ENCODE data around the gene PLCD1. TPM values are rescaled to one million over a fixed set of nuclear protein-coding genes. Genes with fewer than 3 reads are reported as not detected.

PLCD1 gene
- total RNA-seq, 1 donor from 2014 or later, result 16.7 TPM

GRCh38 chr3:38030126-38031021, 932 bp upstream of the PLCD1 start:
- Mint-ChIP-seq H3K27me3 (ENCODE audit: low read depth, unreplicated experiment) (peaks cover 28% of the 10 kb centered on the region), H3K36me3 (ENCODE audit: low read depth, unreplicated experiment) (no peaks in the 10 kb centered on the region), H3K27ac (ENCODE audit: unreplicated experiment) (no peak overlapping the region), H3K4me1 (ENCODE audit: low read depth, unreplicated experiment) (peaks cover 5% of the 10 kb centered on the region), H3K4me3 (ENCODE audit: unreplicated experiment) (peak overlapping the region; percentile 54), H3K9me3 (ENCODE audit: unreplicated experiment) (no peaks in the 10 kb centered on the region)
- Histone ChIP-seq H3K36me3 (ENCODE audit: insufficient read depth, low read length) (no peaks in the 10 kb centered on the region), H3K79me2 (ENCODE audit: insufficient read depth, low read length) (no peaks in the 10 kb centered on the region), H3K9me3 (ENCODE audit: insufficient read depth, low read depth, low read length) (no peaks in the 10 kb centered on the region), H4K20me1 (ENCODE audit: insufficient read depth, low read length) (peaks cover 7% of the 10 kb centered on the region), H3K4me1 (ENCODE audit: insufficient read depth, low read length) (peaks cover 12% of the 10 kb centered on the region), H2AFZ (ENCODE audit: low read depth, low read length) (peak overlapping the region; percentile 91), H3K27ac (ENCODE audit: low read depth, low read length) (no peak overlapping the region), H3K4me2 (ENCODE audit: low read length) (peak overlapping the region; percentile 88), H3K9ac (ENCODE audit: low read length) (peak overlapping the region; percentile 80), H3K27me3 (ENCODE audit: insufficient read depth, low read length) (no peaks in the 10 kb centered on the region), H3K4me3 (ENCODE audit: insufficient read depth, low read depth, low read length) (peak overlapping the region; percentile 57)
- FAIRE-seq (no peak), DNase-seq (ENCODE audit: low read depth) (no peak)
- TF ChIP-seq EZH2 (IDR thresholded peaks at IDR 0.05; ENCODE audit: insufficient read depth, low read length), result no peak
- TF ChIP-seq CTCF (IDR thresholded peaks at IDR 0.05; ENCODE audit: insufficient read depth, low read depth, low read length), result no peak

- Mint-ChIP-seq H3K9me3 (ENCODE audit: unreplicated experiment) (no peaks in the 10 kb centered on the region), H3K4me1 (ENCODE audit: low read depth, unreplicated experiment) (peaks cover 5% of the 10 kb centered on the region), H3K27me3 (ENCODE audit: low read depth, unreplicated experiment) (peaks cover 24% of the 10 kb centered on the region), H3K27ac (ENCODE audit: unreplicated experiment) (no peak overlapping the region), H3K36me3 (ENCODE audit: low read depth, unreplicated experiment) (no peaks in the 10 kb centered on the region), H3K4me3 (ENCODE audit: unreplicated experiment) (peak overlapping the region; percentile 79)
- DNase-seq (ENCODE audit: low read depth), result no peak
- FAIRE-seq, result no peak
- peak overlapping the region; percentile 64 for H3K4me3 ChIP-seq (ENCODE audit: insufficient read depth, low read depth, low read length)
- peak overlapping the region; percentile 78 for H2AFZ ChIP-seq (ENCODE audit: low read depth, low read length)
- peaks cover 14% of the 10 kb centered on the region for H3K4me1 ChIP-seq (ENCODE audit: insufficient read depth, low read length)
- no peaks in the 10 kb centered on the region for H3K27me3 ChIP-seq (ENCODE audit: insufficient read depth, low read length)
- H3K79me2 ChIP-seq (ENCODE audit: insufficient read depth, low read length), result no peaks in the 10 kb centered on the region
- peaks cover 9% of the 10 kb centered on the region for H4K20me1 ChIP-seq (ENCODE audit: insufficient read depth, low read length)
- peak overlapping the region; percentile 88 for H3K4me2 ChIP-seq (ENCODE audit: low read length)
- peak overlapping the region; percentile 80 for H3K9ac ChIP-seq (ENCODE audit: low read length)
- TF ChIP-seq EZH2 (IDR thresholded peaks at IDR 0.05; ENCODE audit: insufficient read depth, low read length), result no peak
- TF ChIP-seq CTCF (IDR thresholded peaks at IDR 0.05; ENCODE audit: insufficient read depth, low read depth, low read length), result no peak
- H3K27ac ChIP-seq (ENCODE audit: low read depth, low read length), result no peak overlapping the region
- H3K36me3 ChIP-seq (ENCODE audit: insufficient read depth, low read length), result no peaks in the 10 kb centered on the region
- no peaks in the 10 kb centered on the region for H3K9me3 ChIP-seq (ENCODE audit: insufficient read depth, low read depth, low read length)
Observed at GRCh38 chr3:38028621-38029361, 651 bp downstream of the PLCD1 start.
